BLaER1 (cell line): Measurements from ENCODE around the gene CLTB.
"Not testable (repeated sequence)": the region's sequence is repeated elsewhere in the genome, so short reads cannot be mapped to it uniquely, and the experiment has no call there.

ENCODE experiments used
- H3K27ac ChIP-seq: shearing (Covaris generic); formaldehyde crosslinking; 2 replicates; pipeline ENCODE4 v1.8.1; 2022
- H3K27me3 ChIP-seq: shearing (Covaris generic); formaldehyde crosslinking; 2 replicates; pipeline ENCODE4 v1.8.1; 2022
- H3K36me3 ChIP-seq: shearing (Covaris generic); formaldehyde crosslinking; 2 replicates; pipeline ENCODE4 v1.8.1; 2022
- H3K4me1 ChIP-seq: shearing (Covaris generic); formaldehyde crosslinking; 2 replicates; pipeline ENCODE4 v1.8.1; 2022
- H3K4me2 ChIP-seq: shearing (Covaris generic); formaldehyde crosslinking; 2 replicates; pipeline ENCODE4 v1.8.1; 2022
- H3K4me3 ChIP-seq: shearing (Covaris generic); formaldehyde crosslinking; 2 replicates; pipeline ENCODE4 v1.8.1; 2022
- H3K9ac ChIP-seq: shearing (Covaris generic); formaldehyde crosslinking; 2 replicates; pipeline ENCODE4 v1.8.1; 2022
- H3K9me3 ChIP-seq: shearing (Covaris generic); formaldehyde crosslinking; 2 replicates; pipeline ENCODE4 v1.8.1; 2022
- H4K20me1 ChIP-seq: shearing (Covaris generic); formaldehyde crosslinking; 2 replicates; pipeline ENCODE4 v1.8.1; 2022
- Cebpa-rat ChIP-seq: shearing (Covaris generic); IDR thresholded peaks from 2 replicates; pipeline ENCODE4 v1.8.1; 2022

CLTB gene

DNA sequence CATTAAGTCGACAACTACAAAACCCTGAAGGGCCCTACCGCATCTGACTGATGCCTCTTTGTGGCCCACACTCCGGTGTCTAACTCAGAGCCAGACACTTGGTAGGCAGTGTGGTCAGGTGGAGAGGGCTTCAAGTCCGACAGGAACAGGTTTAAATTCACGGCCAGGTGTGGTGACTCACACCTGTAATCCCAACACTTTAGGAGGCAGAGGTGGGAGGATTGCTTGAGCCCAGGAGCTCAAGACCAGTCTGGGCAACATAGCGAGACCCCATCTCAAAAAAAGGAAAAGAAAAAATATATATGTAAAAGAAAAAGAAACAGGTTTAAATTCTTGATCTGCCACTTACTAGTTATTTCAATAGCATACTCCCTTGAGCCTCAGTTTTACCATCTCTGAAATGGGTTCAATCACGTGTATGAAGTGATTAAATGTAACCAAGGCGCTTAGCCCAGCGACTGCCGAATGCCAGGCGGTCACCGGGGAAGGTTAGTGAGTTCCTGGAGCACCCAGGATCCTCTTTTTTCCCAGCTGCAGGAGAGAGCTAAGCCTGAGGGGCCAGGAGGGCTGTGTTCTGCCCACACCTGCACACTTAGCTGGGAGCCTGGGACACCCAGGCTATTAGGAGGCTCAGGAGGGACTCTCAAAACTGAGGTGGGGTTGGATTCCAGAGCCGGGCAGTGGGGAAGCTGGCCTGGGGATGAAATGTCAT, 943 bp downstream of the CLTB start:
- H3K9me3 ChIP-seq = peaks cover 7% of the 10 kb centered on the region
- peak overlapping the region; percentile 98 for H3K4me2 ChIP-seq
- H3K4me3 ChIP-seq = peak overlapping the region; percentile 87
- peaks cover 40% of the 10 kb centered on the region for H4K20me1 ChIP-seq
- H3K4me1 ChIP-seq = peaks cover 33% of the 10 kb centered on the region
- no peak for TF ChIP-seq Cebpa-rat
- H3K36me3 ChIP-seq = peaks cover 5% of the 10 kb centered on the region
- H3K9ac ChIP-seq = peak overlapping the region; percentile 86
- H3K27me3 ChIP-seq = no peaks in the 10 kb centered on the region
- H3K27ac ChIP-seq = peak overlapping the region; percentile 84

DNA sequence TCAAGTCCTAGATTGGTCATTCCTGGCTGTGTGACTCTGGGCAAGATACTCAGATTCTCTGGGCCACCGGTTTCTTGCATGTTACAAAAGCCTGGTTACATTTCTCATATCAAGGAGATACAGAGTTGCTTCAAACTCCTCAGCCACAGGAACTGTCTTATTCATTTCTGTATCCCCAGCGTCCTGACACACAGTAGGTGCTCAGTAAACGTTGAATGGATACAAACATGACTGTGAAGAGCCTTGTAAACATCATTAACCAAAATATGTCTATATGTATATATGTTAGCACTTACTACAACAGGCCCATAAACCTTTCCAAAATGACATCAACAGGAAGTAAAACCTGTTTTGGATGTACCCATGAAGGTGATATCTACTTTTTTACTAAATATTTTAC, 1.6 kb downstream of the CLTB start:
- H3K4me1 ChIP-seq = peaks cover 33% of the 10 kb centered on the region
- no peak for TF ChIP-seq Cebpa-rat
- H3K4me3 ChIP-seq = no peak overlapping the region
- H3K9ac ChIP-seq = peak overlapping the region; percentile 86; the same call in 1 of the 2 replicates
- H3K27me3 ChIP-seq = no peaks in the 10 kb centered on the region
- H3K9me3 ChIP-seq = no peaks in the 10 kb centered on the region
- peaks cover 12% of the 10 kb centered on the region for H3K36me3 ChIP-seq
- no peak overlapping the region for H3K27ac ChIP-seq
- peak overlapping the region; percentile 98 for H3K4me2 ChIP-seq
- H4K20me1 ChIP-seq = peaks cover 41% of the 10 kb centered on the region

DNA sequence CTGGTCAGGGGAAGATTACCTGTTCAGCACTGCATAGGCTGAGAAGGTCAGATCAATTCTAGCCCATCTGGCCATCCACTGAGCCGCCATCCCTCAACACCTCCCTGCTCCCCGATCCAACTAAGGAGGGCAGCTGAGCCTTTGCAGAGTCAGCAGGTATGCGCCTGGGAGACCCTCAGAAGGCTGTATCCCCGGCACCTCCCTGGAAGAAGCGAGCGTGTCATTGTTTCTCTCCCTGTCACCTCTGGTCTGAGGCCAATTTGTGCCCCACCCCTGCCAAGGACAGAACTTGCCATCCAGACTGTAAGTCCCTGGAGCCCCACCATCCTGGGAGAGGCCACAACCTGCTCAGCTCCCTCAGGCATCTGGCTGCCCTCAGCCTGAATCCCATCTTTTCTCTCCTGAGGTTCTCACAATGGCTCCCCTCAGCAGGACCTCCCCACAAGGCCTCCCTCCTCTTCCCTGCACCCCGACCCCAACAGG, 2.6 kb downstream of the CLTB start:
- Histone ChIP-seq H3K9ac (no peak overlapping the region), H3K27ac (no peak overlapping the region), H3K4me3 (no peak overlapping the region), H3K36me3 (peaks cover 22% of the 10 kb centered on the region), H3K4me1 (peaks cover 33% of the 10 kb centered on the region), H3K9me3 (no peaks in the 10 kb centered on the region), H4K20me1 (peaks cover 41% of the 10 kb centered on the region), H3K27me3 (no peaks in the 10 kb centered on the region), H3K4me2 (no peak overlapping the region)
- TF ChIP-seq Cebpa-rat = no peak

DNA sequence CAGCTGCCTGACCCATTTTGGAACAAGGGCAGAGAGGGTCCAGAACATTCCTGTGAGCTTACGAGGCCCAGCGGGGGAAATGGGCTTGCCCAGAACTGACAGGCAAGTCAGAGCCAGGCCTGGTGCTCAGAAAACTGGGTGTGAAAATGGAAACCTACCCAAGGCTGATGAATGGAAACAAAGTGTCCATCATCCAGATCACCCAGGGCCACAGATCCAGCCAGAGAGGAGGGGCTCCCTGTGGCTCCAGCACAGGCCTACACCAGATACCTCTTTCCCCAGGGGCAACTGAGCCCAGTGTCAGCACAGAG, 3.1 kb downstream of the CLTB start:
- H3K9ac ChIP-seq = no peak overlapping the region
- H3K4me2 ChIP-seq = no peak overlapping the region
- no peak overlapping the region for H3K4me3 ChIP-seq
- no peak for TF ChIP-seq Cebpa-rat
- no peak overlapping the region for H3K27ac ChIP-seq
- H3K27me3 ChIP-seq = no peaks in the 10 kb centered on the region
- peaks cover 25% of the 10 kb centered on the region for H3K36me3 ChIP-seq
- peaks cover 33% of the 10 kb centered on the region for H3K4me1 ChIP-seq
- peaks cover 41% of the 10 kb centered on the region for H4K20me1 ChIP-seq
- no peaks in the 10 kb centered on the region for H3K9me3 ChIP-seq

DNA sequence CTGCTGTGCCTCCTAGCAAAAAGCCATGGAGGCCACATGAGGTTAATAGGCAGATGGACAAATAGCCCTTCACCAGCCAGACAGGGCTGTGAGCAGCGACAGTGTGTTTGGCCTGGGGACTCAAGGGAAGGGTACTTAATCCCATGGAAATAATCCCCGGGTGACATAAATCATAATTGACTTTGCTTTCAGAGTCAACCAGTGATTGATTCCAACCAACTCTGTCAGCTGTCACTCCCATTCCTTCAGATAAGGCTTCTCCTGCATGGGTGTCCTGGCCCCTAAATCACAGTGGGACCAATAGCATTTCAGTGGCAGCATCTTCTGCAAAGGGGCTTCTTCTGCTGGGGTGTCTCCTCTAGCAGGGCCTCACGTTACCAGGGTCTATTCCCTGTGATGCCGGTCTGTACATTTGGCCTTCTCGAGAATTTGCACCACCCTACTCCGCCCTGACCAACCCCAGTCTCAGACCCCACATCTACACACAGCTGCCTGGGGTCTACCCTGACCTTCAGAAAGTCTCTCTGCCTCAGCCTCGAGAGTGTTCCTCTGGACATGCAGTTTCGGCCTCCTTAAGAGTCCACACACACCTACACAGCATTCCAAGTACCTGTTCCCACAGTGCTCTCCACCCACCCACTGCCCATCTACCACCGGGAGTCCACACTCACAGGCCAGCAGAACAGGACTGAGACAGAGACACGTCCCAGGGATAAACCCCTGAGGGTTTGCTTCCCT, 3.7 kb downstream of the CLTB start:
- H3K27ac ChIP-seq = no peak overlapping the region
- H3K4me1 ChIP-seq = peaks cover 33% of the 10 kb centered on the region
- H3K9me3 ChIP-seq = no peaks in the 10 kb centered on the region
- H3K9ac ChIP-seq = no peak overlapping the region
- no peak overlapping the region for H3K4me3 ChIP-seq
- H3K36me3 ChIP-seq = peaks cover 30% of the 10 kb centered on the region
- peaks cover 41% of the 10 kb centered on the region for H4K20me1 ChIP-seq
- no peak overlapping the region for H3K4me2 ChIP-seq
- H3K27me3 ChIP-seq = no peaks in the 10 kb centered on the region
- TF ChIP-seq Cebpa-rat = no peak

DNA sequence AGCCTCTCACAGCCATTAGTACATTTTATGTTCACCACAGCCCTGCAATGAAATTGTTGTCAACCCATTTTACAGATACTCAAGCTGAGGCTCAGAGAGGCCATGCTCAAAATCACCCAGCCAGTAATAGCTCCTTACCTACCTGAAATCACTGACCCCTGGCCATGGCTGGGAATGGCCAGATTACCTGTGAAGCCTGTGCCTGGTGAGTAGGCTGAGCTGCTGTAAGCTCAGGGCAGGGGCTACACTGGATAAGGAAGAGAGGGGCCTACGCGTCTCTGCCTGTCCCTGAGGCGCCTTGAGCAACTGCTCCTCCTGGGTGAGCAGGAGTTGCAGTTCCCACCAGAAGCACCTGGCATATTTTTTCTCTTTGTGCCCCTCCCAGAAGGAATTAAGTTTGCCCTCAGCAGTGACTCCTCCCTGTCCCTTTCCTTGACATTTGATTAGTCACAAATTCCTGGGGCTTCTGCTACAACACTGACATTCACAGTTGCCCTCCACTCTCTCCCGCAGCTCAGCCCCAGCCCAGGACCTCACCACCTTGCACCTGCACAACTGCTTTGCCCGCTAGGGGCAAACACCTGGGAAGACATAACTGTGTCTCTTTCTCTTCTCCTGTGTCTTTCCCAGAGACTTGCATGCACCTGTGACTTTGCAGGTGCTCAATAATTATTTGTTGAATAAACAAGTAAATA, 5.7 kb downstream of the CLTB start:
- no peak overlapping the region for H3K27ac ChIP-seq

DNA sequence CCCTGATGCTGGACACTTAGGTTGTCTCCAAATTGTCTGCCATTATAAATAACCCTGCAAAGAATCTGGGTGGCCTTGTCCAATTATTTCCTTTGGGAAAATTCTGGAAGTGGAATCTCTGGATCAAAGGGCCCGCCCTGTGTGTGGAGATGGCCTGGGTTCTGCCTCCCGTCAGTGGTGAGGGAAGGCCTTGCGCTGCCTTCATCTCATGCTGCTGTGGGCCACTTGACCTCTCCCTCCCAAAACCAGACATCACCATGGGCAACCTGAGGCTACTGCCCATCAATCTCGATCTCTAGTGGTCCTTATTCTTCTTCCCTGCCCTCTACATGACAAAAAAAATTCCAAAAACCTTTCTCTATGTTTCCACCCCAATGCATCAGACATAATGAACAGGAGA, 6.6 kb downstream of the CLTB start:
- no peaks in the 10 kb centered on the region for H3K9me3 ChIP-seq
- TF ChIP-seq Cebpa-rat = no peak
- H3K36me3 ChIP-seq = peaks cover 59% of the 10 kb centered on the region
- peaks cover 13% of the 10 kb centered on the region for H3K4me1 ChIP-seq
- H4K20me1 ChIP-seq = peaks cover 41% of the 10 kb centered on the region
- no peak overlapping the region for H3K9ac ChIP-seq
- H3K27ac ChIP-seq = no peak overlapping the region
- no peak overlapping the region for H3K4me3 ChIP-seq
- H3K27me3 ChIP-seq = no peaks in the 10 kb centered on the region
- no peak overlapping the region for H3K4me2 ChIP-seq

More for the DNA sequence above, 5.7 kb downstream of the CLTB start:
- Histone ChIP-seq H3K36me3 (peaks cover 51% of the 10 kb centered on the region), H3K9me3 (no peaks in the 10 kb centered on the region), H4K20me1 (peaks cover 41% of the 10 kb centered on the region), H3K9ac (no peak overlapping the region), H3K4me3 (no peak overlapping the region), H3K4me2 (no peak overlapping the region), H3K4me1 (peaks cover 21% of the 10 kb centered on the region), H3K27me3 (no peaks in the 10 kb centered on the region)
- no peak for TF ChIP-seq Cebpa-rat

DNA sequence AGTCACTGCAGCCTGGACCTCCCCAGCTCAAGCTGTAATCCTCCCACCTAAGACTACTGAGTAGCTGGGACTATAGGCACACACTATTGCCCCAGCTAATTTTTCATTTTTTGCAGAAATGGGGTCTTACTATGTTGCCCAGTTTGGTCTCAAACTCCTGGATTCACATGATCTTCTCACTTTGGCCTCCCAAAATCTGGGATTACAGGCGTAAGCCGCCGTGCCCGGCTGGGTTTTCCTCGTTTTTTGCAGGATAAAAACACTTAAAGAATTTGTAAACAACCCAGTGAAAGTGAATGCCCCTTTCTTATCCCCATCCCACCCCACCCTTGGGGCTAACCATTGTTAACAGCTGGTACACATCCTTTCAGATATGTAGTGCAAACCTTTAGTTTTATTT, 7.7 kb downstream of the CLTB start:
- Histone ChIP-seq H3K9me3 (no peaks in the 10 kb centered on the region), H3K4me1 (peaks cover 14% of the 10 kb centered on the region; the same call in 1 of the 2 replicates), H4K20me1 (peaks cover 30% of the 10 kb centered on the region), H3K9ac (no peak overlapping the region), H3K4me2 (no peak overlapping the region), H3K4me3 (no peak overlapping the region), H3K27me3 (no peaks in the 10 kb centered on the region), H3K36me3 (peaks cover 71% of the 10 kb centered on the region), H3K27ac (no peak overlapping the region)
- no peak for TF ChIP-seq Cebpa-rat

DNA sequence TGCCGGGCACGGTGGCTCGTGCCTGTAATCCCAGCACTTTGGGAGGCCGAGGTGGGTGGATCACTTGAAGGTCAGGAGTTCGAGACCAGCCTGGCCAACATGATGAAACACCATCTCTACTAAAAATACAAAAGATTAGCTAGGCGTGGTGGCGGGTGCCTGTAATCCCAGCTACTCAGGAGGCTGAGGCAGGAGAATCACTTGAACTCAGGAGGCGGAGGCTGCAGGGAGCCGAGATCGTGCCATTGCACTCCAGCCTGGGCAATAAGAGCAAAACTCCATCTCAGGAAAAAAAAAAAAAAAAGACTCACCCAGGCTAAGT, 8.1 kb downstream of the CLTB start:
- not testable (repeated sequence) for H3K27ac ChIP-seq, H3K4me2 ChIP-seq, H3K9me3 ChIP-seq, H3K27me3 ChIP-seq, H3K9ac ChIP-seq, H3K4me3 ChIP-seq
- H4K20me1 ChIP-seq = peaks cover 26% of the 10 kb centered on the region
- H3K4me1 ChIP-seq = peaks cover 14% of the 10 kb centered on the region; the same call in 1 of the 2 replicates
- peaks cover 71% of the 10 kb centered on the region for H3K36me3 ChIP-seq
